Skin epidermis (tissue), 12 donors: ENCODE data around the gene CLN5.
"Not testable (repeated sequence)": the region's sequence is repeated elsewhere in the genome, so short reads cannot be mapped to it uniquely, and the experiment has no call there.

Source experiments
- H3K27ac ChIP-seq, 21 experiments: fragments of 200-600 bp; sonication (generic) in 11 of 21; one replicate each; pipeline ENCODE4 v1.5.0; 2020; ENCODE audit warnings: mild to moderate bottlenecking in 3 of 21, inconsistent platforms in 2 of 21, moderate library complexity in 2 of 21
- H3K4me3 ChIP-seq, 7 experiments: fragments of 200-600 bp; sonication (generic) in 2 of 7; one replicate each; pipeline ENCODE4 v1.5.0; 2020; ENCODE audit warnings: inconsistent platforms in 2 of 7, mild to moderate bottlenecking in 2 of 7, moderate library complexity in 1 of 7

CLN5 gene

DNA sequence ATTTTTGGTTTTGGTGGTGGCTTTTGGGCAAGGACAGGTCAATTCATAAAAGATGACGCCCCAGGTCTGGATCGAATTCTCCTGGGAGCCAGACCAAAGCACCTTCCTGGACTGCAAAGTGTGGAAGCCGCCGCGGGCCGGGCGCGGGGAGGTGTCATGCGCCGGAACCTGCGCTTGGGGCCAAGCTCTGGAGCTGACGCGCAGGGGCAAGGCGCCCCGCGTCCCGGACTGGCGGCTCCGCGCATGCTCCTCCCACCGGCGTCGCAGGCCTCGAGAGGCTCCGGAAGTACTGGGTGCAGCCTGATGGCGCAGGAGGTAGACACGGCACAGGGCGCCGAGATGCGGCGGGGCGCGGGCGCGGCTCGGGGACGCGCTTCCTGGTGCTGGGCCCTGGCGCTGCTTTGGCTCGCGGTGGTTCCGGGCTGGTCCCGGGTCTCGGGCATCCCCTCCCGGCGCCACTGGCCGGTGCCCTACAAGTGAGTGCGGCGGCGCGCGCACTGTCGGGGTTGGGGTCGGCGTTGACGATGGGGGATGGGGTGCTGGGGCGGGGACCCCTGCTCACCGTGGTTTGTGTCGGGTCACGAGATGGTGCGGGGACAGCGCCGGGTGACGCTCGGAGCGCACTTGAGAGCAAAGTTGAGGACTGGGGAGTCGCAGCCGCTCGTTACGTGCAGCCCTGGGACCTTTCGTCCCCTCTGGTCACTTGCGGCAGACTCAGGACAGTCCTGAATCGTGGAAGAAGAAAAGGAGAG is at the start of gene CLN5:
Gene CLN5 (plus strand): TSS at position 286 of the 752 bp plus-strand sequence. CDS start 18 bp downstream, at position 304.
- Histone ChIP-seq H3K4me3 (peak within 1 kb of the TSS; percentile 55 to 90 (median 85)), H3K27ac (peak within 1 kb of the TSS; percentile 57 to 98 (median 92))

DNA sequence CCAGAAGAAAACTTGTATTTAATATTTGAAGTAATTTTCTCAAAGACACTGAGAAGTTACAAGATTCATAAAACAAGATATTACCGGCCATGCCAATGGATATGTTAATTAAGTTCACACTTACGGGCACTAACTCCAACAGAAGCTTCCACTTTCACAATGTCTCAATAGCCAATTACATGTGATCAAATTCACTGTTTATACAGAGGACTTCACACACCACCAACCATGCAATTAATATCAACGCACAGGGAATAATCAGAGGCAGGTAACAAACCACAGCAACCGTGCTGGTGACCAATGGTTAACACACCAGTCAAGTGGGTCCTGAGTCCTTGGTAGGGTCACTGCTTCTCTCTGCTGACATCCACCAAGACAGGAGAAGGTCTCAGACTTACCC is 49.5 kb upstream of the CLN5 start:
- Histone ChIP-seq H3K27ac (no peak overlapping the region), H3K4me3 (no peak overlapping the region)

- Histone ChIP-seq H3K4me3 (no peak overlapping the region), H3K27ac (no peak overlapping the region)
Measured at GRCh38 chr13:76943646-76944045, 48.2 kb upstream of the CLN5 start.

DNA sequence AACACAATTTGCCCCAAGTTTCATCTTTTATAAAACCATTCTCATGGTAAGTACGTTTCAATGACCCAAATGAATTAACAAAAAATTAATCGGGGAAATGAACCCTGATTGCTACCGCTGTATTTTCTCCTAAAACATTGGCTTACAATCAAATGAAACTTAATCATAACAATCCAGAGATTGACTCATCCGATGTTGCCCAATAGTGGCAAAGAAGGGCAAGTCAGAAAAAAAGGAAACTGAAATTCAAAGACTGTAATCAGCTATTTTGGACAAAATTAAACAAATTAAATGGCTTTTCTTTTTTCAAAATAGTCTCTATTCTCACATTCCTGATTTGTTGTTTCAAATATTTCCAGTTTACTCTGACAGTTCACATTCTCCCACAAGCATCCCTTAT is 47.4 kb upstream of the CLN5 start:
- Histone ChIP-seq H3K27ac (peak overlapping the region in 8 of 21 experiments; percentile 8 to 58 (median 37)), H3K4me3 (no peak overlapping the region)

DNA sequence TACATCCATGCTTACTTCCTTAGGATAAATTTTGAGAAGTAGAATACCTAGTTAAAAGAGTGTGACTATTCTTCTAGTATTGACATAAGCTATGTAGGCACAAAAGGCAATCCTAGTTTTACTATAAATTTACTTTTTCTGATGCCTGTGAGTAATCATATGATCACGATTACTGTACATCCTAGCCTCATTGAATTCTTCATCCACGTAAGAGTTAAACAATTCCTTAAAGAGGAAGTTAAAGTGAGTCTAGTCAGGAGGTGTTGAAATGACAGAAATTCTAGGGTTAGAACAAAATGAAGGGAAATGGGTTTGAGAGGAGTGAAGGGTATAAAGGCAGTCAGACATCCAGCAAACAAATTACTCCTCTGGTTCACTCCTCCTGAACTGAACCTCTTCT is 43.7 kb upstream of the CLN5 start, which contains the start of gene ACOD1:
Gene ACOD1 (plus strand): TSS at position 363 of the 400 bp plus-strand sequence. CDS start 48 bp downstream, outside the sequence.
- no peak within 1 kb of the TSS for H3K27ac ChIP-seq
- no peak within 1 kb of the TSS for H3K4me3 ChIP-seq

DNA sequence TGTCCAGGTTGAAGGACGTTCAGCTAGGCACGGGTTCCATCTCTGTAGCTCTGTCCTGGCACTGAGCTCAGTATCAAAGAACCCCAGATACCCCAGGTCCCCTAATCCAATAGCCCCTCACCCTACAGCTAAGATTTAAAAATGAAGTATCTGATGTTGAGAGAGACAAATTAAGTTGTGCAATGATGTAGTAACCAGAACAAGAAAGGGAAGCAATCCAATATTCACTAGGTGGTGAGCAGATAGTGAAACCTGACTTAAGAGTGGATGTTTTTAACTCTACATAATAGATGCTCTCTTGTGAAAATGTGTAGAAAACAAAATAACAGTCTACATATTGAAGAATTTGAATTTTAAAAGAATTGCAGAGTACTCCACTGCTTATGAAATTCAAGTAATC is 41.8 kb upstream of the CLN5 start:
- Histone ChIP-seq H3K4me3 (no peak overlapping the region), H3K27ac (no peak overlapping the region)

- Histone ChIP-seq H3K4me3 (no peak overlapping the region), H3K27ac (no peak overlapping the region)
Measured at GRCh38 chr13:76953968-76954367, 37.9 kb upstream of the CLN5 start.

DNA sequence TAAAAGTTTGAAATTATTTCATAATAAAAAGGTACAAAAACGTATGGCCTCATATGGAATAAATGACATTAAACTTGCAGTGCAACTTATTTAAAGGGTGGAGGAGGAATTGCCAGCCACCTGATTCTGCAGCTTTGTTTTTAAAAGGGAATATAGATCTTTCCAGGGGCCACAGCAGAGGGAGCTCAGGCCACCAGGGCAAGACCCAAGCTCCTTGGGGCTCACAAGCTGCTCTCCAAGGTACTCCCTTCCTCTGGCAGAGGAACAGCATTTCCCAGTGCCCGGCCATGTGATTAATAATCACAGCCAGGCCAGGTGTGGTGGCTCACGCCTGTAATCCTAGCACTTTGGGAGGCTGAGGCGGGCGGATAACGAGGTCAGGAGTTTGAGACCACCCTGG is 37.3 kb upstream of the CLN5 start:
- no peak overlapping the region for H3K4me3 ChIP-seq

GRCh38 chr13:76955193-76955592 is 36.7 kb upstream of the CLN5 start:
- Histone ChIP-seq H3K27ac (no peak overlapping the region), H3K4me3 (no peak overlapping the region)

More for the DNA sequence above, 37.3 kb upstream of the CLN5 start:
- no peak overlapping the region for H3K27ac ChIP-seq

DNA sequence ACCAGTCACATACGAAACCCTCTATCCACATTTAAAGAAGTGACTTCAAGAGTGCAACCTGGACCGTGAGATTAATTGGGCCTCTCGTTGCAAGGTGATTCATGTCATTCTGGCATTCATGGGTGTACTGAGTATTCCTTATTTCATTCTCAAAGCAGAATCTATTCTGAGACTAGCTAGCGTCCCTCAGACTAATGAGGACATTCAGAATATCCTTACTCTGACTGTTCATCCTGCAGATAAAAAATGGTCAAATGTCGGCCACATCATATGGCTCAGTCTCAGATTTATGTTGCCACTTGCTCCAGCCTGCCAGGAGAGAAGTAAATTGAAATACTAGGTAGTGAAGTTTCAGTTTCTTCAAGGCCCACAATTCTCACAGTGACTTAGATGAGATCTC is 36.2 kb upstream of the CLN5 start:
- no peak overlapping the region for H3K27ac ChIP-seq

DNA sequence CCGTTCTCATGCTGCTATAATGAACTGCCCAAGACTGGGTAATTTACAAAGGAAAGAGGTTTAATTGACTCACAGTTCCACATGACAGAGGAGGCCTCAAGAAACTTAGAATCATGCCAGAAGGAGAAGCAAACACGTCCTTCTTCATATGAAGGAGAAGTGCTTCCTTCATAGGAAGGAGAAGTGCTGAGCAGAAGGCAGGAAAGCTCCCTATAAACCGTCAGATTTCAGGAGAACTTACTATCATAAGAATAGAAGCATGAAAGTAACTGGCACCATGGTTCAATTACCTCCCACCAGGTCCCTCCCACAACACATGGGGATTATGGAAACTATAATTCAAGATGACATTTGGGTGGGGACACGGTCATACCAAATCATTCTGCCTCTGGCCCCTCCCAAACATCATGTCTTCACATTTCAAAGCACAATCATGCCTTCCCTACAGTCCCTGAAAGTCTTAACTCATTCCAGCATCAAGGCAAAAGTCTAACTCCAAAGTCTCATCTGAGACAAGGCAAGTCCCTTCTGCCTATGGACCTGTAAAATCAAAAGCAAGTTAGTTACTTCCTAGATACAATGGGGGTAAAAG is 32.9 kb upstream of the CLN5 start:
- H3K27ac ChIP-seq = no peak overlapping the region
- no peak overlapping the region for H3K4me3 ChIP-seq

More for the DNA sequence above, 36.2 kb upstream of the CLN5 start:
- no peak overlapping the region for H3K4me3 ChIP-seq

- not testable (repeated sequence) for H3K27ac ChIP-seq, H3K4me3 ChIP-seq
Measured at GRCh38 chr13:76959734-76960133, 32.1 kb upstream of the CLN5 start.

DNA sequence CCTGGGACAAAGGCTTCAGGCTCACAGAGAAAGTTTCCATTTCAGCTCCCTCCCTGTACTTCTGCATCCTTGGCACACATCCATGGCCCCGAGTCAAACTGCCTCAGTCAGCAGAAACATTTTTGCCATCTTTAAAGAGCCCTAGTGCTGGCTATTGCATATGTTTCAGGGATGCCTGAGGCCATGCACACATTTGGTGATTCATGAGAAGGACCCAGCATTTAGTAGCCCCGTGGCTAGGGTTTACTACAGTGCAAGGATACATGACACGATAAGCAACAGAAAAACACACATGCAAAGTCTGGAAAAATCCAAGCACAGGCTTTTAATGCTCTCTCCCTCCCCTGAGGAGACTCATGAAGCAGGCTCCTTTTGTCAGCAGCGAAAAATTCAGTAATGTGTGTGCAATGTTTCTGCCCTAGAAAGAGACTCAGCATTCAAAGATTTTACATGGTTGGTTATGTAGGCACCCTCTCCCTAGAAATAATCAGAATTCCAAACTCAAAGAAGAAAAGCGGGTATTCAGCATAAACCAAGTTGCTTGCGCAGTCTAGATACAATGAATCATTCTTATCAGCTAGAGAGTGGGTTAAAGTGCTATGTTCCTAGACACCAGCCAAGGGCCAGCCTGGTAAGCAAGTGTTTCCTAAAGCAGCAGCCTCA is 26.0 kb upstream of the CLN5 start:
- Histone ChIP-seq H3K4me3 (no peak overlapping the region), H3K27ac (peak overlapping the region in 1 of 21 experiments; percentile 10)

DNA sequence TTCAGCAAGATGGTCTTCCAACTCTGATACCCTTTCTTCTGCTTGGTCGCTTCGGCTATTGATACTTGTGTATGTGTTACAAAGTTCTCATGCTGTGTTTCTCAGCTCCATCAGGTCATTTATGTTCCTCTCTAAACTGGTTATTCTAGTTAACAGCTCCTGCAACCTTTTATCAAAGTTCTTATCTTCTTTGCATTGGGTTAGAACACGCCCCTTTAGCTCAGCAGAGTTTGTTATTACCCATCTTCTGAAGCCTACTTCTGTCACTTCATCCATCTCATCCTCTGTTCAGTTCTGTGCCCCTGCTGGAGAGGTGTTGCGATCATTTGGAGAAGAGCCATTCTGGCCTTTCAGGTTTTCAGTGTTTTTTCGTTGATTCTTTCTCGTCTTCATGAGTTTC is 24.9 kb upstream of the CLN5 start:
- H3K4me3 ChIP-seq = no peak overlapping the region
- H3K27ac ChIP-seq = no peak overlapping the region

GRCh38 chr13:76968041-76968440 is 23.8 kb upstream of the CLN5 start:
- no peak overlapping the region for H3K27ac ChIP-seq
- no peak overlapping the region for H3K4me3 ChIP-seq

- no peak overlapping the region for H3K27ac ChIP-seq
- no peak overlapping the region for H3K4me3 ChIP-seq
Measured at GRCh38 chr13:76969488-76970365, 22.2 kb upstream of the CLN5 start.

DNA sequence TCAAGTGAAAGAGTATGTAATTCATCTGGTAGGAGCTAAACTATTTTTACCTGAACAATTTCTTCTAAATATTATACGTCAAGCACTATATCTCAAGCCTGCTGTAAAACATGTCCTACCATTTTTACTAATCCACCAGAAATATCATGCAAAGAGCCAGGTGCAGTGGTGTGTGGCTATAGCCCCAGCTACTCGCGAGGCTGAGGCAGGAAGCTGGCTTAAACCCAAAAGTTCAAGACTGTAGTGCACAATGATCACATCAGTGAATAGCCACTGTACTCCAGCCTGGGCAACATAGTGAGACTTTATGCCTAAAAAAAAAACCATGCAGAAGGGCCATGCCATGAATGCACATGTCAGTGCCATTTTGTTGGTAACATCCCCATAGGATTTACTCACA is 20.7 kb upstream of the CLN5 start:
- Histone ChIP-seq H3K4me3 (no peak overlapping the region), H3K27ac (no peak overlapping the region)

GRCh38 chr13:76971851-76972829 is 19.7 kb upstream of the CLN5 start:
- Histone ChIP-seq H3K27ac (no peak overlapping the region), H3K4me3 (no peak overlapping the region)
